ENCODE data around the gene ZFPM1.

Gene ZFPM1

DNA sequence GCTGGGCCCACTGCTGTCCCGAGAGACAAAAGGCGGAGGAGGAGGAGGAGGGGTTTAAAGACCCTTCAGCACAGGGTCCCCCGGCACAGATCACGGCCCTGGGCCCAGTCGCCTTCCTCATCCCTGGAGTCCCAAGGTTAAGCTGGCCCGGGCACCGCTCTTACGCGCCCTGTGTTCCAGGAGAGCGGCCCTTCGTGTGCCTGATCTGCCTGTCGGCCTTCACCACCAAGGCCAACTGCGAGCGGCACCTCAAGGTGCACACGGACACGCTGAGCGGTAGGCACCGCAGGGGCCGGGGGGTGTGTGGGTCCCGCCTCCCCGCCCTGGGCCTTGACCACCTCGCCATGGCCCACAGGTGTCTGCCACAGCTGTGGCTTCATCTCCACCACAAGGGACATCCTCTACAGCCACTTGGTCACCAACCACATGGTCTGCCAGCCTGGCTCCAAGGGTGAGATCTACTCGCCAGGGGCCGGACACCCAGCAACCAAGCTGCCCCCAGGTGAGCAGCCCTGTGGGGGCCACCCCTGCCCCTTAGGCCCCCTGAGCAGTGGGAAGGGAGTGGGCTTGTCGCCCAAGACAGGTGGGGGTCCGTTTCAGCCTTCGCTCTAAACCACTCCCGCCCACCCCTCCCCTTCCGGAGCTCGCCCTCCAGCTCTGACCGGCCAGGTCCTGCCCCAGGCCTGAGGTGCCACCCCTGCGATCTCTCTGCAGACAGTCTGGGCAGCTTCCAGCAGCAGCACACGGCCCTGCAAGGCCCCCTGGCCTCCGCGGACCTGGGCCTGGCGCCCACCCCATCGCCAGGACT, 79.6 kb downstream of the ZFPM1 start:
- no peak for DNase-seq

DNA sequence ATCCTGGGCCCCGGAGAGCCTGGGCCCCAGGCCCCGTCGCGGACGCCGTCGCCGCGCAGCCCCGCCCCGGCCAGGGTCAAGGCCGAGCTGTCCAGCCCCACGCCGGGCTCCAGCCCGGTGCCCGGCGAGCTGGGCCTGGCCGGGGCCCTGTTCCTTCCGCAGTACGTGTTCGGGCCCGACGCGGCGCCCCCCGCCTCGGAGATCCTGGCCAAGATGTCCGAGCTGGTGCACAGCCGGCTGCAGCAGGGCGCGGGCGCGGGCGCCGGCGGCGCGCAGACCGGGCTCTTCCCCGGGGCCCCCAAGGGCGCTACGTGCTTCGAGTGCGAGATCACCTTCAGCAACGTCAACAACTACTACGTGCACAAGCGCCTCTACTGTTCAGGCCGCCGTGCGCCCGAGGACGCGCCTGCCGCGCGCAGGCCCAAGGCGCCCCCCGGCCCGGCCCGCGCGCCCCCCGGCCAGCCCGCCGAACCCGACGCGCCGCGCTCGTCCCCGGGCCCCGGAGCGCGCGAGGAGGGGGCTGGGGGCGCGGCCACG, 80.4 kb downstream of the ZFPM1 start:
- DNase-seq: no peak

DNA sequence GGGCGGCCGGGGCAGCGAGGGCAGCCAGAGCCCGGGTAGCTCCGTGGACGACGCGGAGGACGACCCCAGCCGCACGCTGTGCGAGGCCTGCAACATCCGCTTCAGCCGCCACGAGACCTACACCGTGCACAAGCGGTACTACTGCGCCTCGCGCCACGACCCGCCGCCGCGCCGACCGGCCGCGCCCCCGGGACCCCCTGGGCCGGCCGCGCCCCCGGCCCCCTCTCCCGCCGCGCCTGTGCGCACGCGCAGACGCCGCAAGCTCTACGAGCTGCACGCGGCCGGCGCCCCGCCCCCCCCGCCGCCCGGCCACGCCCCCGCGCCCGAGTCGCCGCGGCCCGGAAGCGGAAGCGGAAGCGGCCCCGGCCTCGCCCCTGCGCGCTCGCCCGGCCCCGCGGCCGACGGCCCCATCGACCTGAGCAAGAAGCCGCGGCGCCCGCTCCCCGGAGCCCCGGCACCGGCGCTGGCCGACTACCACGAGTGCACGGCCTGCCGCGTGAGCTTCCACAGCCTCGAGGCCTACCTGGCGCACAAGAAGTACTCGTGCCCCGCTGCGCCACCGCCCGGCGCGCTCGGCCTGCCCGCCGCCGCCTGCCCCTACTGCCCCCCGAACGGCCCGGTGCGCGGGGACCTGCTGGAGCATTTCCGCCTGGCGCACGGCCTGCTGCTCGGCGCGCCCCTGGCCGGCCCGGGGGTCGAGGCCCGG, 81.0 kb downstream of the ZFPM1 start:
- DNase-seq: peak; percentile 56 to 68

DNA sequence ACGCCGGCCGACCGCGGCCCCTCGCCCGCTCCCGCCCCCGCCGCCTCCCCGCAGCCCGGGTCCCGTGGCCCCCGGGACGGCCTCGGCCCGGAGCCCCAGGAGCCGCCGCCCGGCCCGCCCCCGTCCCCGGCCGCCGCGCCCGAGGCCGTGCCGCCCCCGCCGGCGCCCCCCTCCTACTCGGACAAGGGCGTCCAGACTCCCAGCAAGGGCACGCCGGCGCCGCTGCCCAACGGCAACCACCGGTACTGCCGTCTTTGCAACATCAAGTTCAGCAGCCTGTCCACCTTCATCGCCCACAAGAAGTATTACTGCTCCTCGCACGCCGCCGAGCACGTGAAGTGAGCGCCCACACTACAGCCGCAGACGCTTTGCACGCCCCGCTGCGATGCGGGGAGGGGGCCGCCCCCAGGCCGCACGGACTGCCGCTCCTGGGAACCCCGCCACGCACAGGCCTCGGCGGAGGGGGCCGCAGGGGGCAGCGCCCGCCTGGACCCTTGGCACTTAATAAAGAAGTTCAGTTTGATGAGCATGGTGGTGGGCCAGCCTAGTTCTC, 81.6 kb downstream of the ZFPM1 start:
- peak; percentile 16 to 27 for DNase-seq

DNA sequence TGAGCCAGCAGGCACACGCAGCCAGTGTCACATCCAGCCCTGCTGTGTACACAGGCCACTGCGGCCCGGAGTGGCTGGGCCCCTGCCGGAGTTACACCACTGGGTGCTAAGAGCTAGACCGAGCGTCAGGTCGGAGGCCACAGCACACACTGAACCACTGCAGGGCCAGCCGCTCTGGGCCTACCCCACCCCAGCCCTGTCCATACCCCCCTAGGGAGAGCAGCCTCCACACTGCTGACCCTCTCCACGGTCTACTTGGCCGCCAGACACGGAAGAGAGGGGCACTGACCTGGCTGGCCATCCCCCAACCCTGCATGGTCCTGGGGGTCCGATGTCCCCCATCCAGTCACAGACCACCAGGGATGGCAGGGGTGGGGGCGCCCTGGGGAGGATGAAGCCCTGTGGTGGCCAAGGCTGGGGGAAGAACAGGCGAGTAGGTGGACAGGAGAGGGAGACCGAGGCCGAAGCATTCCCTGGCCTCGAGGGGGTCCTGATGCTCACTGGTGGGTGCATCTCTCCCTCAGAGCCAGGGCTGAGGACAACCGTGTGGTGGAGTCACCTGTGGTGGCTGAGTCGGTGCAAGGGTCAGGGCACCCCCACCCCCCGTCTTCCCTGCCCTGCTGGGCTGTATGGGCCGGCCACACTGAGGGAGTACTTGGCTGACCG, 82.2 kb downstream of the ZFPM1 start:
- DNase-seq: no peak

DNA sequence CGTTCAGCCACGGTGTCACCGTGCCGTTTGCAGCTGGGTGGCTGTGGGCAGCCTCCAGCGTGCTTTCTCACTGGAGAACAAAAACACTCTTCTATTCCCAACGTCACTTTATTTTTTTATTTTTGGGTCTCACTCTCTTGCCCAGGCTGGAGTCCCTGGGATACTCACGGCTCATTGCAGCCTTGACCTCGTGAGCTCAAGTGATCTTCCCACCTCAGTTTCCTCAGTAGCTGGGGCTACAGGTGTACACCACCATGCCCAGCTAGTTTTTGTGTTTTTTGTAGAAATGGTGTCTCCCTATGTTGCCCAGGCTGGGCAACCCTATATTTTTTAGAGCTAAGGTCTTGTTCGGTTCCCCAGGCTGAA, 82.8 kb downstream of the ZFPM1 start:
- DNase-seq: no peak

DNA sequence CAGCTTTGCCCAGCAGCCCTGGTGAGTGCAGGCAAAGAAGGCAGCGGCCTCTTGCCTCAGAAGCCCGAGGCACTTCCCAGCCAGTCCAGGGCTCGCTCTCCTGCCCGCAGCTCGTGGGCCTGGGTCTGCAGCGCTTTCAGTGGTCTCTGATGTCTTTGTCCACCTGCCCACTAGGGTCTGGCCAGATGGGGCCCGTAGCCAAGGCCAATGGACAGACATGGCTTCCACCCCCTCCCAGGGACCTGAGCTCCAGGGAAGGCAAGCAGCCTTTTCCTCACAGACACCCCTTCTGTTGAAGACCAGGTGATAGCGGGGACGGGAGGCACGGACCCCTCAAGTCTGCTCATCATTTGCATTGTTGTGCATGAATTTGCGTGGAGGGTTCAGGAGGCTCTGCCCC, 83.4 kb downstream of the ZFPM1 start:
- DNase-seq: no peak

DNA sequence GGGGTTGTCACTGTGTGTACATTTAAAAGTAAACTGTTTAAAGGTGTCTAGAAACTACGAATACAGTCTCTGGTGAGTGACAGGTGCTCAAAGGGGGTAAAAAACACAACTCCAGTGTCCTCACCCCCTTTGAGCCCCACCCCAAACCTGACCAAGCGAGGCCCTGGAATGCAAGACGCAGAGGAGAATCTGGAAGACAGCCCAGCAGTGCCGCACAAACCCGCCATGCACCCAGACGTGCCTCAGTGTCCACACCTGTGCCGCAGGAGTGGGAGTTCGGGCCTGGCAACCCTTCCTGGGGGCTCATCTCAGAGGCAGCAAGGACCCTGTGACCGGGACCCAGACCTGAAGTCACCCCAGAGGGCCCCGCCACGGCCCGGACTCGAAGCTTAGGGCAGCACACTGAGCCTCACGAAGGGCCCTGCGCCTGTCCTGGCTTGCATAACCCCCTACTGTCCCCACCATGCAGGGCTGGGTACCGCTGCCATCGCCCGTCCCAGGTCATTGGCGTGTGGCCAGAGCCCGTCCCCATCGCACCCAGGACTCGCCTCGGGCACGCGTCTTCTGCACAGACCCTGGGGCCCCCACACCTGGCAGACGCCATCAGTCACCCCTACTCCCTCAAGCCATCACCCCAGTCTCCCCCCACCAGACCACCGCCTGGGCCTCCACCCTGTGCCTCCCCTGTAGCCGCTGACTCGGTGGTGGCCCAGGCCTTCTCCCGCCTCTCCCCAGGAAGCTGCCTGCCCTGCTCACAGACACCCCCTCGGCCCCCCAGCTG, 84.1 kb downstream of the ZFPM1 start:
- DNase-seq: no peak

DNA sequence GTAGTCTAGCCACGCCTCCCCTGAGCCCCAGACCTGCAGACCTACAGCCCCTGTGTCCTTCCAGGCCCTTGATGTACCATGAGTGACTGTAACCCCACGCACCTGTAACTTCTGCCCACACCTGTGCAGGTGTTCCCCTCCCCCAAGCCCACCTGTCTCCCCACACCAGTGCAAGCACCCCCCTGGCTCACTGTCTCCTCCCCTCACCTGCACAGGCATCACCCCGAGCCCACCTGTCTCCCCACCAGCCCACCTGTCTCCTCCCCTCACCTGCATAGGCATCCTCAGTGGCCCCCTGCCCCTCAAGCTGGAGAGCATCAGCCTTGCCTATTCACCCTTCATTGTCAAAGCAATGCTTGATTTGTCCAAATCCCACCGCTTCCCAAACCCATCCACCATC, 84.8 kb downstream of the ZFPM1 start:
- DNase-seq: no peak

DNA sequence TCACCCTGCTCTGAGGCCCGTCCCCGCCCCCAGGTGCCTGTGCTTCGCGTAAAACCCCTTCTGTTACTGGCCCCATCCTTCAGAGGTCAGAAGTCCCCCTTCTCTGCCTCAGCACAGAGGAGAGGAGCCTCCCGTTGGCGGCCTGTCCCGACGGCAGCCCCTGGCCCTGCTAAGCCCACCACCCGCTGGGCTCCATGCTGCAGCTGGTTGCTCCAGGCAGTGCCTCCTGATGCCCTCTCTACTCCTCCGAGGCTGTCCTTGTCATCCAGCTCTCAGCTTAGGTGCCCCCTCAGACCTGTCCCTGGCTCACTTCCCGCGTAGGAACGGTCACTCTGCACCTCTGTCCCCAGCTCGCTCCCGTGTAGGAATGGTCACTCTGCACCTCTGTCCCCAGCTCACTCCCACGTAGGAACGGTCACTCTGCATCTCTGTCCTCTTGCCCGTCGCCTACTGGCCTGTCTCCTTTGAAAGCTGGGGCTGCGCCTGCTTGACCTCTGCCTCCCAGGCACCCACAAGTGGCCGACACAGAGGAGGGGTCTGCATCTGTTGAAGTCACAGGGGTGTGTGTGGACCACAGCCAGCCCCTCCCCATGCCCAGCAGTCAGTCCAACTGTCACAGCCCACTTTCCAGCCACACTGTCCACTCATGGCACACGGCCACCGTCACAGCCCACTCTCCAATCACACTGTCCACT, 85.4 kb downstream of the ZFPM1 start:
- DNase-seq: no peak

DNA sequence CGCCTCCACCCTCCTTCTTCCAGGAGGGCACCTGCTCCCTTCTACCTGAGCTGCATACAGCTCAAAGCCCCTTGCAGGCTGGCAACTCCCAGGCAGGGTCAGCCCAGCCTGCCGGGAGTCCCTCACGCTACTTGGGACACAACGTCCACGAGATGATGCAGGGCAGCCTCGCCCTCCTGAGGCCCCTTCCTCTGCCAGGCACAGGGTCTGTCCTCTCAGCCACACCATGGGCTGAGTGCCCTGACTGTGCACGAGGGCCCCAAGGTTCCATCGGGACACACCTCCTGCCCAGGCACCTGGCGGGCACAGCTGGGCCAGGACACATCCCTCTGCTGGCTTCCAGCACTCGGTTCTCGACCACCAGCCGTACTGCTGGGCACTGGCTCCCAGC, 86.2 kb downstream of the ZFPM1 start:
- DNase-seq: no peak

DNA sequence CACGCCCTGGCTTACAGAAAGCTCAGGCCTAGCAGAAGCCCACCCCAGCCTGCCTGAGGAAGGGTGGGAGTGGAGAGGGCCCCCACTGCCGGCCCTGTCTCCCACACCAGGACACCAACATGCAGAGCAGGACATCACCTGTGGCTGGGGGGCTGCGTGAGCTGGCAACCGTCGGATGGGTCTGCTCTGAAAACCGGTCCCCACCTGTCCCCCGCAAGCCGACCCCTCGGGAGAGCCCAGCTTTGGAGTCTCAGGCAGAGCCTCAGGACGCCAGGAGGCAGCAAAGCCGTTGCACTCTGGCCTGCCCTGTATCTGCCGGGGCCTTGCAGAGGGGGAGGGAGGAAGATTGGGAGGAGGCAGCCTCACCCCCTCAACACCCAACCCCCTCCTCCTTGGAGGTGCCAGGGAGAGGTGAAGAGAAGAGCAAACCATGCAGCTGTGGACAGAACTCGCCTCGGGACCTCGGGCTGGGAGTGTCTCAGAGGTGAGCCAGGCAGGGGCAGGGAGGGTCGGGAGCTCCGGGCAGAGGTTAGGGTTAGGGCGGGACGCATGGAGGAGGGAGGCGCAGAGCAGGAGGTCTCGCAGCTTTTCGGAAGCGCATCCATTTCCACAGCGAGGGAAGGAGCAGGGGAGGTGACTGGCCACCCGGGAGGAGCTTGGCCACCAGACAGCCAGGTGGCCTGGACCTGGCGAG, 86.7 kb downstream of the ZFPM1 start:
- no peak for DNase-seq

DNA sequence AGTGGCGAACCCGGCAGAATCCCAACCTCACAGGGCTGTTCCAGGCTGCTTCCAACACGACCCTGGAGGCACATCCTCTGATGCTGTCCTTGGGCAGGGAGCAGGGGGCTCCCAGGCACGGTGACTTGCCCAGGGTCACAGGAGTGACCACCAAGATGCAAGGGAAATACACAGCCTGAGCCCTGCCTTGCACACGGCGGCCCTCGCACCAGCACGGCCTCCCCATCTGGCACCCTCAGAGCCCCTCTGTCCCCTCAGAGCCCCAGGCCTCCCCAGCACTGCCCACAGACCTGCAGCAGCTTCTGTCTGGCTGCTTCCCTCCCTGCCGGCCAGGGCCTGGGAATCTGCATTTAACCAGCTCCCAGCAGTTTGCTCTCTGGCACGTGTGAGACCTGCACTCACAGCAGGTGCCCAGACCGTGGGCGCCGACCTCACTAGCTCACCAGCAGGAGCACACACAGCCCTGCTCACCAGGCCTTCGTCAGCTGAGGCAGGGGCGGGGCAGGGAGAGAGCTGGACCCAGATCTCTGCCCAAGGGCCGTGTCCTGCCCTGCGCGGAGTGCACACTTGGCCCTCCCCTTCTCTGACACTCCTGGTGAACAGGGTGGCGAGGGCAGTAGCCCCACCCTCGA, 87.4 kb downstream of the ZFPM1 start:
- no peak for DNase-seq

DNA sequence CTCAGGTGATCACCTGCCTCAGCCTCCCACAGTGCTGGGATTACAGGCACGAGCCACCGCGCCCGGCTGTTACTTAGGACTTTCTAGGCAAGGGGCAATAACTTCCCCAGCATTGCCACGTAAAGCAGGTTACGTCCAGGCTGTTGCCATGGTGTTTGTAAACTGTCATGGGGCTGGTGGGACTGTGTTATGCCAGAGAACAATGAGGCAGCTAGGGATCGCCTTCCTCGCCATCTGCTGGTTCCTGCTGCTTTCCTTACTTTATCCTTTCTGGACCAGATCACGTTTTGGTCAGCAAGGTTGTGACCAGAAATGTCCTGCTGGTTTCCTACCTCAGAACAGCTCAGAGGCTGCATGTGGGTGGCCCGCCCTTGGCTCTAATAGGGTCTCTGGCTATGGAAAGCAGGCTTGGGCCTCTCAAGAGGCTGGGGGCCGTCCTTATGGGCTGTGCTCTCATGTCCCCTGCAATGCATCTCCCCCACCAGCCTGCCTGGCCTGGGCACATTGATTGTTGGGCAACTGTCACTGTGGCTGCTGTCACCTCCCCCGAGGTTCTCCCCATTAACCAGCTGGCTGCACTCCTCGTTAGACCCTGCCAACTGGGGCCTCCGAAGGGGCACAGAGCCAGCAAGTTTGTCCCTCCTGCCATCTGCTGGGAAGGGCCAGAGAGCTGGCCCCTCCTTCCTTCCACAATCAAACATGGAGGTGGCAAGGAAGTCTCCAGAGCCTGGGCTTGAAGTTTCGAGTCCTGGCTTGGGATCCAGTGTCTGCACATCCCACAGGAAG, 88.9 kb downstream of the ZFPM1 start:
- no peak for DNase-seq

DNA sequence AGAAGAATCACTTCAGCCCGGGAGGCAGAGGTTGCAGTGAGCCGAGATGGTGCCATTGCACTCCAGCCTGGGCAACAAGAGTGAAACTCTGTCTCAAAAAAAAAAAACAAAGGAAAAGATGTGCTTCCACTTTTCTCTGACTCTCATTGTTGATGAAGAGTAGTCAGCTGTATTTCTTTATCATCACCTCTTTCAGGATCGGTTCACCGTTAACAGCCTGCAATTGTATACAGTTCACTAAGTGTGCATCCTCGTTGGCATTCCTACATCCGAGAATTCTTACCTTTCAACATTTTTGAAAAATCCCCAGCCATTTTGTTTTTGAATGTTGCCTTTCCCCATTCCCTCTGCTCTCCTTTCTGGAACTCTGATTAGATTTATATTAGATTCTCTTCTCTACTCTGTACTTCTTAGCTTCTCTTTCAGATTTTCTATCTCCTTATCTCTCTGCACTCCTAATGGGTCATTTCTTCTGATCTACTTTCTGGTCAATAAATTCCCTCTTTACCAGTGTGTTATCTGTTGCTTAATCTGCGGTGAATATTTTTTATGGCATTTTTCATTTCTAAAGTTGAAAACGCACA, 90.2 kb downstream of the ZFPM1 start:
- DNase-seq: no peak

DNA sequence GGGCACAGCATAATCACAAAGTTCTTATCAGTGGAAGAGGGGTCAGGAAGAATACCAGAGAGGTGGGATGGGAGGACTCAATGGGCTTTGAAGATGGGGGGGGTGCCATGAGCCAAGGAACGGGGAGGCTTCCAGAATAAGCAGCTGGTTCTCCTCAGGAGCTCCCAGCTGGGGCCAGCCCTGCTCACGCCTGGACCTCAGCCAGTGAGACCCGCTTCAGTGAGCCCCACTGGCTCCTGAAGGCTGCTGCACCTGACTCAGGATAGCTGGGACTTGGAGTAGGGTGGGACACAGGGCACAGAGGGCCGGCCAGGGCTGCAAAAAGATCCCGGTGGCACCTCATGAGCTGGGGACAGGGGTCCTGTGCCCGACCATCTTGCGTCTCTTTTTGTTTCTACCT, 92.7 kb downstream of the ZFPM1 start:
- DNase-seq: no peak

DNA sequence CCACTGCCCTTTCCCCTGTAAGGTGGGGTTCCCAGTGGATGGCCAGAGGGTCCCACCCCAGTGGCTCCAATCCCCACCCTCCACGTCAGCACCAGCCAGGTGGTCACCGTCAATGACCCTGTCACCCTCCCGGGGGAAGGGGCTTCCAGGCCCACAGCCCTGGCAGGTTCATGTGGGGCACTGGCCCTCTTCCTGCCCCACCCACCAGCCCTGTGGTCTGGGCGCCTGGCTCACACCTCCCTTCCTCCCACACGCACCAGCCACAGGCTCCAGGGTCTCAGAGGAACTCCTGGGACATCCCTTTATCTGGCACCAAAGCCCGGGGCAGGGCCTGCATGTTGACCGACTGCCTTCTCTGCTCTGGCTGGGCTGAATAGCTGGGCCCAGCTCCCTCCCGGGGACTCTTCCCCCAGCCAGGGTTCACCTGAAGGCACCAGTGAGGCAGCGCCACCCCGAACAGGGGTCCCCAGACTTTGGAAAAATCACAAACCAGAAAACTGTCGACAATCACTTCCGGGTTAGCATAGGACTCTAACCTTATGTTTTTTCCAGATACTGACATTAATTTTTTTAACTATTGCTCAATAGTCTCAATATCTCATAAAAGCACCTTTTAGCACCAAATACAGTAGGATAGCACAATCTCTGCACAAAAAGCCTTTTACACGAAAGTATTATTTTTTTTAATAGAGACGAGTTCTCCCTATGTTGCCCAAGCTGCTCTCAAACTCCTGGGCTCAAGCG, 95.2 kb downstream of the ZFPM1 start:
- DNase-seq: no peak

DNA sequence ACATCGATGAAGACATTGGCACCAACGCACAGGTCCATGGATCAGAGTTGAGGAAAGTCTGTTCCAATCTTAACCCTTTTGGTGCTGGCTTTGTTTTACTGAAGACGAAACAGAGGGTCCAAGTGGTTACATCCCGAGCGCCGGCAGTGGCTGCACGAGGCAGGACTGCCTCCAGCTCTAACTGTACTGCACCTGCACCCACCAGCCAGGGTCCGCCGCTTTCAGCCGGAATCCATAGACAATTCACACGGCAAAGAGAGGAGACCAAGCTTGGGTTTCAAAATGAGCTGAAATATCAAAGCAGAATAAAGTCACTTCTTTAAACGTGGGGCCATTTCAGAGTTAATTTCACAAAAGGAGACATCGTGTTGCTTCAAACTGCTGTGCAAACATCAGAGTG, 95.9 kb downstream of the ZFPM1 start:
- no peak for DNase-seq

DNA sequence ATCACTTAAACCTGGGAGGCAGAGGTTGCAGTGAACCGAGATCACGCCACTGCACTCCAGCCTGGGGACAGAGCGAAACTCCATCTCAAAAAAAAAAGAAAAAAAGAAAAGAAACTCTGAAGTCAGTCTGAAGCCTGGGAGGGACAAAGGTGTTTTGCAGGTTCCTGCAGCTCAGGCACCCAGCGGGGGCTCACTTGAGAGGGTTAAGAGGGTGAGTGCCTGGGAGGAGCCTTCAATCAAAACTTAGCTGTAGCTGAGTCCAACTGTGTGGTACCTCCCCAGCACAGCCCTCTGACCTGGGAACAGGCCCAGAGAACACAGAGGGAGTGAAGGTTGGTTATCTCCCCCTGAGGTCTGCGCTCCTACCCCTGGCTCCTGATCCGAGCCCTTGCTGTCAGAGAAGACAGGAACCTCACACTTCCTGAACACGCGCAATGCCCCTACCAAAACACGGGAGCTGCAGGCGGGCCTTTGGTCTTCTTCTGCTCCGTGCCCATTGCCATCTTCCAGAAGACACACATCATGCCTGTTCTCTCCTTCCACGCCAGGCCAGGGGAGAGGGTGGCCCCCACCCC, 96.7 kb downstream of the ZFPM1 start:
- no peak for DNase-seq
